GM23248 (cell line): ENCODE data around the gene UST. TPM values are rescaled to one million over a fixed set of nuclear protein-coding genes. Genes with fewer than 3 reads are reported as not detected.

Experiments used
- DNase-seq: peaks from one replicate; pipeline ENCODE4 v3.0.0-alpha.2; 2015
- H2AFZ ChIP-seq: fragments of 200-600 bp; sonication (generic); 2 replicates; pipeline ENCODE4 v1.6.1; 2016; ENCODE audit warnings: antibody characterized with exemption
- H3F3A ChIP-seq: fragments of 200-600 bp; sonication (generic); 2 replicates; pipeline ENCODE4 v1.6.1; 2016; ENCODE audit warnings: mild to moderate bottlenecking, antibody characterized with exemption, mixed run types; ENCODE audit not compliant: insufficient read depth
- H3K27ac ChIP-seq: fragments of 200-600 bp; sonication (generic); 2 replicates; pipeline ENCODE4 v1.5.1; 2016; ENCODE audit warnings: mild to moderate bottlenecking
- H3K27me3 ChIP-seq: fragments of 200-600 bp; sonication (generic); replicated peaks from 2 replicates; pipeline ENCODE4 v1.6.1; 2016; ENCODE audit warnings: mild to moderate bottlenecking; ENCODE audit not compliant: insufficient read depth
- H3K36me3 ChIP-seq: fragments of 200-600 bp; sonication (generic); 2 replicates; pipeline ENCODE4 v1.6.1; 2016; ENCODE audit warnings: low read depth, mild to moderate bottlenecking
- H3K4me1 ChIP-seq: fragments of 200-600 bp; sonication (generic); 2 replicates; pipeline ENCODE4 v1.6.1; 2016; ENCODE audit warnings: mild to moderate bottlenecking; ENCODE audit not compliant: insufficient read depth
- H3K4me2 ChIP-seq: fragments of 200-600 bp; sonication (generic); one replicate; pipeline ENCODE4 v1.6.1; 2016; ENCODE audit warnings: mild to moderate bottlenecking; ENCODE audit not compliant: unreplicated experiment
- H3K4me3 ChIP-seq: fragments of 200-600 bp; sonication (generic); 2 replicates; pipeline ENCODE4 v1.5.1; 2016; ENCODE audit warnings: mild to moderate bottlenecking
- H3K79me2 ChIP-seq: fragments of 200-600 bp; sonication (generic); 2 replicates; pipeline ENCODE4 v1.6.1; 2016; ENCODE audit warnings: mild to moderate bottlenecking; ENCODE audit not compliant: insufficient read depth
- H3K9ac ChIP-seq: fragments of 200-600 bp; sonication (generic); 2 replicates; pipeline ENCODE4 v1.6.1; 2016; ENCODE audit warnings: mild to moderate bottlenecking
- H3K9me2 ChIP-seq: fragments of 200-600 bp; sonication (generic); 2 replicates; pipeline ENCODE4 v1.6.1; 2016; ENCODE audit warnings: mixed run types, mild to moderate bottlenecking, moderate library complexity; ENCODE audit not compliant: insufficient read depth
- H3K9me3 ChIP-seq: fragments of 200-600 bp; sonication (generic); one replicate; pipeline ENCODE4 v1.6.1; 2017; ENCODE audit warnings: low read depth
- H4K20me1 ChIP-seq: fragments of 200-600 bp; sonication (generic); 2 replicates; pipeline ENCODE4 v1.6.0; 2016; ENCODE audit not compliant: insufficient read depth
- EZH2 ChIP-seq: fragments of 200-600 bp; sonication (generic); IDR thresholded peaks from 2 replicates; pipeline ENCODE4 v1.6.1; 2018; ENCODE audit warnings: antibody characterized with exemption, mild to moderate bottlenecking; ENCODE audit not compliant: insufficient read depth, poor library complexity, severe bottlenecking
- EZH2phosphoT487 ChIP-seq: fragments of 200-600 bp; sonication (generic); IDR thresholded peaks from 2 replicates; pipeline ENCODE4 v1.6.1; 2018; ENCODE audit warnings: antibody characterized with exemption, moderate library complexity, mild to moderate bottlenecking, low read depth; ENCODE audit not compliant: insufficient read depth
- WGBS, 2 experiments: methylation state at CpG; one replicate each; pipeline ENCODE4 v1.1.6; 2015 to 2017; ENCODE audit warnings: low lambda C conversion rate in 2 of 2, low coverage in 1 of 2; ENCODE audit errors: missing lambda C conversion rate in 2 of 2; 5-methylcytosine and 5-hydroxymethylcytosine counted together
- in situ Hi-C: fragments of 300-500 bp; cut with MboI; formaldehyde crosslinking; loops from 2 replicates; pipeline ENCODE4 v1.15.0; 2020
- polyA plus RNA-seq: library from polyadenylated mRNA; unstranded; fragments of >200 nt; fragmentation: Nextera tagmentation; extraction: Ambion mirVana; gene quantifications from 2 replicates; pipeline ENCODE4 v1.2.1, GENCODE V29; 2016
- total RNA-seq: library from RNA; depleted of rRNA; stranded (reverse); fragments of >200 nt; shearing (Covaris generic); gene quantifications from 2 replicates; pipeline ENCODE4 v1.2.3, GENCODE V29; 2014

UST gene
- total and polyA plus RNA-seq, 2 experiments from 2014 or later, result 10.1 to 23.3 TPM

DNA sequence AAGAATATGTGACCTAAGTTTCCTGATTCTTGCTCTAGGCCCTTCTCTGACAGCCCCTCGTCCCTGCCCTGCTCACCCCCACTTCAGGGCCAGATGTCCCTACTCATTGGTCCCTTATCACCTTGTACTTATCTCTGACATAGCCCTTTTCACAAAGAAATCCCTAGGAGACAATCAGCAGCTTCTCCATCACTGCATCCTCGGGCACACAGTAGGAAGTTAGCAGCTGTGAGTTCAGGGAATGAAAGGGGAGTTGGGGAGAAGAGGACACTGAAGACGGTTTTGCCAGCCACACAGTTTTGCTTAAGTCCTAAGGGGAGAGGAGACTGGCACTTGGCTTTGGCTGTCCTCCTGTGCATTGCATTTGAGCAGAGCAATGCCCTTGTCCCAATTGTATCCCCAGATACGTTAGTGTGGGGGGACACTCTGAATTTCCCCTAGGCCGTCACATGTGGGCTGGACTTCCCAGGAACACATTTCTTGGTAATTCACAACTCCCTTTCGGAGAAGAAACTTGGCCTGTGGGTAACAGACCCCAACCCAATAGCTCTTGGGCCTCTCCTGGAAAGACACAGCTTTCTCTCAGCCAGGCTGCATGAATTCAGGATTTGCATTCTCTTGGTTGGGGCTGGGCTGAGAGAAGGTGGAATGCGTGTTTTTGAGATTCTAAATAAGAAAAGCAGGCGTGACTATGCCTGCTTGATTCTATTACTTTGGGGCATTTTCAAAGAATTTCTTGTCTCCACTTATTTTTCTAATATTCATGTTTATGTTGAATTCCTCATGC is 177.6 kb downstream of the UST start:
- Histone ChIP-seq H3K4me3 (no peak overlapping the region), H3F3A (no peaks in the 10 kb centered on the region), H3K27me3 (no peaks in the 10 kb centered on the region), H3K4me1 (no peaks in the 10 kb centered on the region), H3K9me2 (no peaks in the 10 kb centered on the region), H2AFZ (no peak overlapping the region), H3K79me2 (peaks cover 8% of the 10 kb centered on the region; the same call in 1 of the 2 replicates), H4K20me1 (0 out of 2 replicates have a peak, but pooled peaks cover 3% of the 10 kb centered on the region), H3K9me3 (no peaks in the 10 kb centered on the region), H3K9ac (no peak overlapping the region), H3K27ac (no peak overlapping the region), H3K36me3 (no peaks in the 10 kb centered on the region), H3K4me2 (no peak overlapping the region)
- TF ChIP-seq EZH2phosphoT487 (no peak), EZH2 (no peak)
- in situ Hi-C loops, result no loop called here
- WGBS, 2 experiments, result 74 to 75% methylated on average over 8 of the region's 8 CpGs
- no peak for DNase-seq

- in situ Hi-C loops, result no loop called here
- Histone ChIP-seq H3K4me3 (no peak overlapping the region), H3K36me3 (no peaks in the 10 kb centered on the region), H3K9me3 (no peaks in the 10 kb centered on the region), H3K27me3 (no peaks in the 10 kb centered on the region), H3K4me1 (no peaks in the 10 kb centered on the region), H3K4me2 (no peak overlapping the region), H3K9ac (no peak overlapping the region), H3K27ac (no peak overlapping the region), H3K79me2 (peaks cover 8% of the 10 kb centered on the region; the same call in 1 of the 2 replicates), H3K9me2 (no peaks in the 10 kb centered on the region), H4K20me1 (0 out of 2 replicates have a peak, but pooled peaks cover 3% of the 10 kb centered on the region), H2AFZ (no peak overlapping the region), H3F3A (no peaks in the 10 kb centered on the region)
- no peak for TF ChIP-seq EZH2
- no peak for TF ChIP-seq EZH2phosphoT487
- DNase-seq, result no peak
- WGBS, 2 experiments, result 96 to 98% methylated on average over 2 of the region's 2 CpGs
These were observed 178.9 kb downstream of the UST start for GRCh38 chr6:148925701-148926100.

- Histone ChIP-seq H3K9me3 (no peaks in the 10 kb centered on the region), H3K36me3 (no peaks in the 10 kb centered on the region), H3K79me2 (peaks cover 8% of the 10 kb centered on the region; the same call in 1 of the 2 replicates), H3K4me2 (no peak overlapping the region), H4K20me1 (0 out of 2 replicates have a peak, but pooled peaks cover 3% of the 10 kb centered on the region), H3K9me2 (no peaks in the 10 kb centered on the region), H2AFZ (no peak overlapping the region), H3K9ac (no peak overlapping the region), H3K27ac (no peak overlapping the region), H3K4me3 (no peak overlapping the region), H3K27me3 (no peaks in the 10 kb centered on the region), H3F3A (no peaks in the 10 kb centered on the region), H3K4me1 (no peaks in the 10 kb centered on the region)
- TF ChIP-seq EZH2 (no peak), EZH2phosphoT487 (no peak)
- 25 to 37% methylated on average over 2 of the region's 2 CpGs for WGBS, 2 experiments
- in situ Hi-C loops, result no loop called here
- DNase-seq, result no peak
These were observed 179.6 kb downstream of the UST start for GRCh38 chr6:148926478-148926877.

DNA sequence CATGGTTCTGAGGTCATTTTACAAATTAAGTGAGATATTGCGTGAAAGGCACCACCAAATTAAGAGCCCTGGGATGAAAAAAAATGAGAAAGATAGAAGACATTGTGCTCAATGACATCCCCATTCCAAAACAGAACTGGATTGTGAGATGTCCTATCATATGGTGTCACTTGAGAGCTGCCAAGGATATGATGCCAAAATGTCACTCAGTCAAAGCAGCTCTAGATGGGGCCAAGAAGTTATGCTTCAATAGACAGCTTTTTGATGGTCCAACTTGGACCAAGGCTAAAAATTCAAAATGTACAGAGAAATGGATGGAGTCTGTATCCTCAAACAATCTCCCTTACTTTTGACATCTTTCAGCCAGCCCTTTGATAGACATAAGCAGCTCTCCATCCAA is 180.8 kb downstream of the UST start:
- H4K20me1 ChIP-seq, result 0 out of 2 replicates have a peak, but pooled peaks cover 3% of the 10 kb centered on the region
- no peaks in the 10 kb centered on the region for H3K9me2 ChIP-seq
- TF ChIP-seq EZH2 (no peak), EZH2phosphoT487 (no peak)
- no peaks in the 10 kb centered on the region for H3K36me3 ChIP-seq
- no peaks in the 10 kb centered on the region for H3F3A ChIP-seq
- H2AFZ ChIP-seq, result no peak overlapping the region
- H3K4me2 ChIP-seq, result no peak overlapping the region
- WGBS, 2 experiments, result 97 to 100% methylated on average over 1 of the region's 1 CpG
- no peaks in the 10 kb centered on the region for H3K9me3 ChIP-seq
- peaks cover 9% of the 10 kb centered on the region; the same call in 1 of the 2 replicates for H3K79me2 ChIP-seq
- in situ Hi-C loops, result no loop called here
- no peaks in the 10 kb centered on the region for H3K27me3 ChIP-seq
- DNase-seq, result no peak
- no peak overlapping the region for H3K9ac ChIP-seq
- H3K4me3 ChIP-seq, result no peak overlapping the region
- no peaks in the 10 kb centered on the region for H3K4me1 ChIP-seq
- no peak overlapping the region for H3K27ac ChIP-seq
